ENCODE results near the gene NAT10.

DNA sequence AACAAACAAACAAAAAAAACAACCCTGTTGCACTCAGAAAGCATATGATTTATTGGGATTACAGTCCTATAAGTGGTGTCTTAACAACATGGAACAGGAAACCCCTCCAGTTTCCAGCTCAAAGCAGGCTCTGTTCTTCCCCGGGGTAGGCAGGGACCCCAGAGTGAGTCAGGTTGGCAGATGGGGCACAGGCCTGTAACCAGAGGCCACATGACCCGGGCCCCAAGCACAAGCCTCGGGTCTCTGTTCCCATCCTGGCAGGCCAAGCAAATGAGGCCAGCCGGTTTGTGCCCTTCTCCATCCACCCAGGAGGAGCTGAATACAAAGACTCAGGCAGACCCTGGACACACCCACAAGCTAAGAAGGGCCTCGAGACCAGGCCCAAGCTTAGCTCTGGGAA is 75.8 kb downstream of the NAT10 start:
- TF ChIP-seq, protein P1, sequence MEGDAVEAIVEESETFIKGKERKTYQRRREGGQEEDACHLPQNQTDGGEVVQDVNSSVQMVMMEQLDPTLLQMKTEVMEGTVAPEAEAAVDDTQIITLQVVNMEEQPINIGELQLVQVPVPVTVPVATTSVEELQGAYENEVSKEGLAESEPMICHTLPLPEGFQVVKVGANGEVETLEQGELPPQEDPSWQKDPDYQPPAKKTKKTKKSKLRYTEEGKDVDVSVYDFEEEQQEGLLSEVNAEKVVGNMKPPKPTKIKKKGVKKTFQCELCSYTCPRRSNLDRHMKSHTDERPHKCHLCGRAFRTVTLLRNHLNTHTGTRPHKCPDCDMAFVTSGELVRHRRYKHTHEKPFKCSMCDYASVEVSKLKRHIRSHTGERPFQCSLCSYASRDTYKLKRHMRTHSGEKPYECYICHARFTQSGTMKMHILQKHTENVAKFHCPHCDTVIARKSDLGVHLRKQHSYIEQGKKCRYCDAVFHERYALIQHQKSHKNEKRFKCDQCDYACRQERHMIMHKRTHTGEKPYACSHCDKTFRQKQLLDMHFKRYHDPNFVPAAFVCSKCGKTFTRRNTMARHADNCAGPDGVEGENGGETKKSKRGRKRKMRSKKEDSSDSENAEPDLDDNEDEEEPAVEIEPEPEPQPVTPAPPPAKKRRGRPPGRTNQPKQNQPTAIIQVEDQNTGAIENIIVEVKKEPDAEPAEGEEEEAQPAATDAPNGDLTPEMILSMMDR (IDR thresholded peaks at IDR 0.05; ENCODE audit: insufficient read depth, low read depth, low read length): no peak
- TF ChIP-seq EZH2 (IDR thresholded peaks at IDR 0.05; ENCODE audit: insufficient read depth, low read length): no peak
